Measurements from ENCODE around the gene ATP6V0C.
A peak's percentile ranks its signal among the peaks of the same experiment; 100 is the strongest.
"Not testable (repeated sequence)": the region's sequence is repeated elsewhere in the genome, so short reads cannot be mapped to it uniquely, and the experiment has no call there.

The ATP6V0C gene

GRCh38 chr16:2527071-2527783 is 13.5 kb downstream of the ATP6V0C start:
- DNase-seq (ENCODE audit: low read depth in 2 of 3, low spot score in 1 of 3), result no peak

- no peak for DNase-seq (ENCODE audit: low read depth in 2 of 3, low spot score in 1 of 3)
Observed at GRCh38 chr16:2527784-2528100, 14.0 kb downstream of the ATP6V0C start.

- DNase-seq (ENCODE audit: low read depth in 2 of 3, low spot score in 1 of 3), result no peak
Observed at GRCh38 chr16:2528161-2529060, 14.7 kb downstream of the ATP6V0C start.

GRCh38 chr16:2529061-2529931 is 15.5 kb downstream of the ATP6V0C start:
- DNase-seq (ENCODE audit: low read depth in 2 of 3, low spot score in 1 of 3), result no peak

GRCh38 chr16:2529961-2530628 is 16.3 kb downstream of the ATP6V0C start:
- no peak for DNase-seq (ENCODE audit: low read depth in 2 of 3, low spot score in 1 of 3)

- no peak for DNase-seq (ENCODE audit: low read depth in 2 of 3, low spot score in 1 of 3)
Observed at GRCh38 chr16:2530629-2531318, 17.0 kb downstream of the ATP6V0C start.

GRCh38 chr16:2531371-2531695 is 17.6 kb downstream of the ATP6V0C start, which contains the start of gene CEMP1:
Gene CEMP1 (minus strand): TSS chr16:2531408. CDS start chr16:2531073, 335 bp downstream.
- no peak for DNase-seq (ENCODE audit: low read depth in 2 of 3, low spot score in 1 of 3)

- DNase-seq (ENCODE audit: low read depth in 2 of 3, low spot score in 1 of 3), result peak; percentile 93 to 97 (median 95)
Observed at GRCh38 chr16:2531696-2532493, 18.1 kb downstream of the ATP6V0C start.

- DNase-seq (ENCODE audit: low read depth in 2 of 3, low spot score in 1 of 3), result peak in 2 of 3 donors; percentile 41 to 50
Observed at GRCh38 chr16:2532494-2533141, 18.9 kb downstream of the ATP6V0C start.

- not testable (repeated sequence) for DNase-seq (ENCODE audit: low read depth in 2 of 3, low spot score in 1 of 3)
Observed at GRCh38 chr16:2533142-2533755, 19.5 kb downstream of the ATP6V0C start.

- no peak for DNase-seq (ENCODE audit: low read depth in 2 of 3, low spot score in 1 of 3)
Observed at GRCh38 chr16:2533912-2534311, 20.2 kb downstream of the ATP6V0C start.

- DNase-seq (ENCODE audit: low read depth in 2 of 3, low spot score in 1 of 3), result not testable (repeated sequence)
Observed at GRCh38 chr16:2534335-2534734, 20.6 kb downstream of the ATP6V0C start.

- DNase-seq (ENCODE audit: low read depth in 2 of 3, low spot score in 1 of 3), result no peak
Observed at GRCh38 chr16:2535625-2536013, 21.9 kb downstream of the ATP6V0C start.

- peak; percentile 83 to 93 (median 89) for DNase-seq (ENCODE audit: low read depth in 2 of 3, low spot score in 1 of 3)
Observed at GRCh38 chr16:2537451-2538379, 24.0 kb downstream of the ATP6V0C start, which contains the start of gene PDPK1. Gene PDPK1 (plus strand): TSS chr16:2538021. CDS start chr16:2538113, 92 bp downstream.

GRCh38 chr16:2539192-2539844 is 25.6 kb downstream of the ATP6V0C start:
- not testable (repeated sequence) for DNase-seq (ENCODE audit: low read depth in 2 of 3, low spot score in 1 of 3)

- peak in 1 of 3 donors; percentile 30 for DNase-seq (ENCODE audit: low read depth in 2 of 3, low spot score in 1 of 3)
Observed at GRCh38 chr16:2539845-2540458, 26.2 kb downstream of the ATP6V0C start.

Measured in stimulated activated CD4-positive, alpha-beta T cell treated with anti-CD3 and anti-CD28 coated beads, Interleukin-12 subunit alpha, Interleukin-12 subunit beta, amount 100 ng/mL, for 48 hours (primary cell).